HG03342 (cell line): ENCODE results near the gene SPATS2L.
A peak's percentile ranks its signal among the peaks of the same experiment; 100 is the strongest.

ENCODE experiments used
- ATAC-seq: cut with Tn5 transposase; IDR thresholded peaks from one replicate; pipeline ENCODE4 v1.9.1; 2021; ENCODE audit warnings: mild to moderate bottlenecking, moderate library complexity; ENCODE audit not compliant: unreplicated experiment

The SPATS2L gene

GRCh38 chr2:200435379-200435778 lies 128.9 kb downstream of the SPATS2L start:
- ATAC-seq = no peak

- ATAC-seq = no peak
Measured at GRCh38 chr2:200438251-200438650, 131.8 kb downstream of the SPATS2L start.

GRCh38 chr2:200438846-200439245 lies 132.4 kb downstream of the SPATS2L start:
- ATAC-seq = no peak

- ATAC-seq = no peak
Measured at GRCh38 chr2:200439981-200440380, 133.5 kb downstream of the SPATS2L start.

GRCh38 chr2:200442471-200442870 lies 136.0 kb downstream of the SPATS2L start:
- ATAC-seq = no peak

GRCh38 chr2:200443376-200443775 lies 136.9 kb downstream of the SPATS2L start:
- no peak for ATAC-seq

DNA sequence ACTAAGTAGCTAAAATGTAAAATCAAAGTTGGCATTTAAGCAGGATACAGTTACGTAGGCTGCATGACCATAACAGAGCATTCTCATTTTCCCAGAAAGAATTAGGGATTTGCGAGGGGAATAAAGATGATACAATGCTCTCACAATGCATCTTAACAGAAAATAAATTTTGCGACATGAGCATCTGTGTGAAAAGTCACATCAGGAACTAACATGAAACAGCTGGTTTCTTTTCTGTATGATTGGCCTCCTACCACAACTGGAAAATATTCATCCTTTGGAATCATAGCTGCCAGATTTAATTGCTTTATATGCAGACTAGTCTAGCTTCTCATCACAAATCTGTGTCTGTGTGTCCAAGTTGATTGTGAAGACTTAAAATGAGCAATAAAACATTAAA lies 137.4 kb downstream of the SPATS2L start:
- ATAC-seq = no peak

DNA sequence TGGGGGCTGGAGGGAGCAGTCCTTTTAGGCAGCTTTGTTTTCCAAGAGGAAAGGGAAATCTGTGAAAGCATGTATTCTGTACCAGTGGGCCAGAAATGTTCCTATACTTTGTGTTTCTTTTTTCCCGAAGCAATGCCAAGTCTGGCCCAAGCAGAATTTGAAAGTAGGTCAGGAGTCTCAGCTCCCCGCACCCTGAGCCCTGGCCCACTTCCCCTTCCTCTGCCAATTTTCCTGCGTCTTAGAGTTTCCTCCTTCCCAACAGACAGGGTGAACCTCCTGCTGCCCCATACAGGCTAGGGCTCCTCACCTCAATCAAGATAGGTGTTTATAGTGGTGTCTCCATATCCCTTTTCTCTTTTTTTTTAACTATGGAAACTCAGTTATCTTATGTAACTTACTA lies 138.0 kb downstream of the SPATS2L start:
- no peak for ATAC-seq

GRCh38 chr2:200445284-200445683 lies 138.8 kb downstream of the SPATS2L start:
- no peak for ATAC-seq

- ATAC-seq = no peak
Measured at GRCh38 chr2:200446612-200447011, 140.1 kb downstream of the SPATS2L start.

GRCh38 chr2:200447139-200447855 lies 140.8 kb downstream of the SPATS2L start:
- no peak for ATAC-seq

DNA sequence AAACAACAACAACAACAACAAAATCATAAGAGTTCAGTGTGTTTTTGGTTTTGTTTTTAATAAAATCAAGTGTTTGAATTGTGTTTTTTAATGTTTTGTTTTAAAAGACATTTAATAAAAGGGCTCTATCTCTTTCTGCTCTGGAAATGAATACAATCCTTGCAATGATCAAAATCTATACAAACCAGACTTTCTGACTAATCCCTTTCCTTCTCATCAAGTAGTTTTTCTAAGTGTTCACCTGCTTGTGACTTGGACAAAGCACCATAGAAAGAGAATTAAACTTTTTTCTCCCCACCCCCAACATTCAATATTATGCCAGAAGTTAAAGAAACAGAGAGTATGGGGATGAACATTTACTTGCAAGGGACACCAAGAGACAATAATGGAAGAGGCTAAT lies 142.0 kb downstream of the SPATS2L start:
- ATAC-seq = no peak

GRCh38 chr2:200449149-200449548 lies 142.7 kb downstream of the SPATS2L start:
- ATAC-seq = no peak

DNA sequence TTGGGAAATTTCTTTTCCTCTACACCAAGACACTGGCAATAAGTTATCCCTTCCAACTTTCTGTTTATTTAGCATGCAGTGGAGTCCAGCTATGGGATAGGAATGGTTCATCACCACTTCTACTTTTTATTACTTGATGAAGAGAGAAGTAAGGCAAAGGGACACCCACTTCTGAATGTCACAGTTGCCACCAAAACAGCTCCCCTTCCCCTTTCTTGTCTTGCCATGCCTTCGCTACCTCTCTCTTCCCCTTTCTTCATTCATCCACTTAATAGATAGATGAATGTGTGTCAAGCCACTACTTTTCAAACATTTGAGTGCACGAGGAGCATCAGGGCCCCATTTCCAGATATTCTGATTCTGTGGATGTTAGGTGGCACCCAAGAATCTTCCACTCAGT lies 143.8 kb downstream of the SPATS2L start:
- no peak for ATAC-seq

DNA sequence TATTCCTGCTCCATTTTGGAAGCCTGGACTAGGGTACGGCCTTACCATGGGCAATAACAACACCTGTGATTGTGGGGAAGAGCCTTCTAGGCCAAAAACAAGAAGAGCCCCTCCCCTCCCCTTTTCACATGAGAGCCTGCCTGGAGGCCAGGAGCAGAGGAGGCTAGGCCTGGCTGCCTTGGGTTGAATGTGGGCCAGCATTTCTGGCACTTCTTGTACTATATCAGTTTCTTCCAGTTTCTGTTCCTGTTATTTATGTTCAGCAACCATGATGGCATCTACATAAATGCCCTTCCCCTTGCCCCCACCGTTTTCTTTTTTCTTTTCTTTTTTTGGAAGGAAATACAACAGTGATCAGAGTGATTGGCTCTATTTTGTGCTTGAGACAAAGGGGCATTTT lies 145.0 kb downstream of the SPATS2L start:
- ATAC-seq = peak; percentile 24

DNA sequence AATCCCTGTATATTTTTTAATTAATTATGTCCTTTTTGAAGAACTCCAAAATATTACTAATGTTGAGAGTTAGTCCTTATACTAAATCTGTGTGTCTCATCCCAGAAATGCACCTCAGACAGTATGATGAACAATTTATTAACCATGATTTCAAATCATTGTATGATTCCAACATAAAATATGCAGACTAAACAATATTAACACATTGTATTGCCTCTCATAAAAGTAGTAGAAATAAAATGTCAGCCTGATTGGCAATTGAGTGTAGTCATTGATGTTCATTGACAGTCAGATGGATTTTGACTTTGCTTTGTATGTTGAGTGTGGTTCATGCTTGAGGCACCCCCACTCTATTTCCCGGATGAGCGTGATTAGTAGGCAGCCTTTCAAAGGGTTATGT lies 145.9 kb downstream of the SPATS2L start:
- no peak for ATAC-seq

GRCh38 chr2:200453142-200453852 lies 146.8 kb downstream of the SPATS2L start:
- ATAC-seq = no peak

- ATAC-seq = no peak
Measured at GRCh38 chr2:200453853-200454534, 147.5 kb downstream of the SPATS2L start.

- ATAC-seq = peak; percentile 92
Measured at GRCh38 chr2:200454927-200455801, 148.7 kb downstream of the SPATS2L start.

DNA sequence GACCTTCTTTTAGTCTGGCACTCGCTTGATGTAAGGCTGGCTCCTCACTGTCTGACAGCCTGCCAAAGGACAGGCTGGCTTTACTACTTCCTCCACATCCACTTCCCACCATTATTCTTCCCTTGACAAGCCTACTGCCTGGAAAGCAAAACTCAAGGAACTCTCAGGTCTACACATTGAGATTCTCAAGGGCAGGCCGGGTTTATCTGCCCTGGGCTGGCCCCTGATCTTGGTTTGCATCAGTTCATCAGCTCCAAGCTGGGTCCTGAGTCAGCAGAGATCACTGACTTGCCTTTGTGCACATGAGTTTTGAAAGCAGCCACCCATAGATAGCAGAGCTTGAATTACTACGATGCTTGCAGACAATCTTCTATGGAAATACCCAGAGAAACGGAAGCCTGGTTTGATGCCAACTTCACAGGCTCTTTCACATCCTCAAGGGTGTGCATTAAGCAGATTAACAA lies 149.5 kb downstream of the SPATS2L start:
- peak; percentile 34 for ATAC-seq

GRCh38 chr2:200456567-200456966 lies 150.1 kb downstream of the SPATS2L start:
- no peak for ATAC-seq
